ENCODE data around the gene FTO. TPM values are rescaled to one million over a fixed set of nuclear protein-coding genes. Genes with fewer than 3 reads are reported as not detected.

Gene FTO
- total and polyA plus RNA-seq, 2 of the 13 experiments (the other 11 are each of a cell fraction or from before 2014, with no cell fraction given): 41.6 to 55.8 TPM

DNA sequence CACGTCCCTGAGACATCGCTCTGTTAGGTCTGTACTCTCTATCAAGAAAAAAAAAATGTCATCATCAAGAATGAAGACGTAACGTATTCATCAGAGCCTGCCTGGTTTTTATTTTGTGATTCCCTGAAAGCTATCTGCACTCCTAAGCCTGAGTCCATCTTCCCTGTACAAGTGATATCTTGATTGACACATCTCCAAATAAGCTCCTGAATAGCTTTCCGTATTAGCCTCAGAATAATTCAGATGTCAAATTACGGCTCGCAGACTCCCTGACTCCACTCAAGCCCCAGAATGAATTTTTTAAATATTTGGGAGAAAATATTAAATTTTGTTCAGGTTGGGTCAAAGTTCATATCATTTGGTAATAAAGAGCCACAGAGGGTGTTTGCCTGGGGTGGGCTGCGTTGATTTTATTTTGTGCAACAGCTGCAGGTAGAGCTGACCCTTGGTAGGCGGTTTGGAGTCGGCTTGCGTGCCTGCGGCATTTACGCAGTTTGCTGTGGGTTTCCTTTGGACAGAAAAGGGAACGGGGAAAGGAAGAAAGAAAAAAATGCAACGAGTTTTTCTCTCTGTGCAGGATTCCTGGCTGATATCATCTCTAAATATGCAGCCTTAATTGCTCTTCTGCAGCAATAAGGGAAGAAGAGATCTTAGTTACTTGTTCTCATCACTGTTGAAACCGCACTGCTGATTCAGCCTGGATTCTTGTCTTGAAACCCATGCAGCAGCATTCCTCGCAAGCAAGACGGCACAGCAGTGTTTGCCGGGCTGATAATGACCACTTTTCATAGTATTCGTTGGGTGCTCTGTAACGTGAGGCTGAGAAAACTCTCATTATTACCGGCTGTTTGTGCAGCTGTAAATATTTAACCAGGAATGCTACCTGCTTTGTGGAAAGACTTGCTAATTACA, 467.9 kb downstream of the FTO start (continued):
- TF ChIP-seq, protein P1, sequence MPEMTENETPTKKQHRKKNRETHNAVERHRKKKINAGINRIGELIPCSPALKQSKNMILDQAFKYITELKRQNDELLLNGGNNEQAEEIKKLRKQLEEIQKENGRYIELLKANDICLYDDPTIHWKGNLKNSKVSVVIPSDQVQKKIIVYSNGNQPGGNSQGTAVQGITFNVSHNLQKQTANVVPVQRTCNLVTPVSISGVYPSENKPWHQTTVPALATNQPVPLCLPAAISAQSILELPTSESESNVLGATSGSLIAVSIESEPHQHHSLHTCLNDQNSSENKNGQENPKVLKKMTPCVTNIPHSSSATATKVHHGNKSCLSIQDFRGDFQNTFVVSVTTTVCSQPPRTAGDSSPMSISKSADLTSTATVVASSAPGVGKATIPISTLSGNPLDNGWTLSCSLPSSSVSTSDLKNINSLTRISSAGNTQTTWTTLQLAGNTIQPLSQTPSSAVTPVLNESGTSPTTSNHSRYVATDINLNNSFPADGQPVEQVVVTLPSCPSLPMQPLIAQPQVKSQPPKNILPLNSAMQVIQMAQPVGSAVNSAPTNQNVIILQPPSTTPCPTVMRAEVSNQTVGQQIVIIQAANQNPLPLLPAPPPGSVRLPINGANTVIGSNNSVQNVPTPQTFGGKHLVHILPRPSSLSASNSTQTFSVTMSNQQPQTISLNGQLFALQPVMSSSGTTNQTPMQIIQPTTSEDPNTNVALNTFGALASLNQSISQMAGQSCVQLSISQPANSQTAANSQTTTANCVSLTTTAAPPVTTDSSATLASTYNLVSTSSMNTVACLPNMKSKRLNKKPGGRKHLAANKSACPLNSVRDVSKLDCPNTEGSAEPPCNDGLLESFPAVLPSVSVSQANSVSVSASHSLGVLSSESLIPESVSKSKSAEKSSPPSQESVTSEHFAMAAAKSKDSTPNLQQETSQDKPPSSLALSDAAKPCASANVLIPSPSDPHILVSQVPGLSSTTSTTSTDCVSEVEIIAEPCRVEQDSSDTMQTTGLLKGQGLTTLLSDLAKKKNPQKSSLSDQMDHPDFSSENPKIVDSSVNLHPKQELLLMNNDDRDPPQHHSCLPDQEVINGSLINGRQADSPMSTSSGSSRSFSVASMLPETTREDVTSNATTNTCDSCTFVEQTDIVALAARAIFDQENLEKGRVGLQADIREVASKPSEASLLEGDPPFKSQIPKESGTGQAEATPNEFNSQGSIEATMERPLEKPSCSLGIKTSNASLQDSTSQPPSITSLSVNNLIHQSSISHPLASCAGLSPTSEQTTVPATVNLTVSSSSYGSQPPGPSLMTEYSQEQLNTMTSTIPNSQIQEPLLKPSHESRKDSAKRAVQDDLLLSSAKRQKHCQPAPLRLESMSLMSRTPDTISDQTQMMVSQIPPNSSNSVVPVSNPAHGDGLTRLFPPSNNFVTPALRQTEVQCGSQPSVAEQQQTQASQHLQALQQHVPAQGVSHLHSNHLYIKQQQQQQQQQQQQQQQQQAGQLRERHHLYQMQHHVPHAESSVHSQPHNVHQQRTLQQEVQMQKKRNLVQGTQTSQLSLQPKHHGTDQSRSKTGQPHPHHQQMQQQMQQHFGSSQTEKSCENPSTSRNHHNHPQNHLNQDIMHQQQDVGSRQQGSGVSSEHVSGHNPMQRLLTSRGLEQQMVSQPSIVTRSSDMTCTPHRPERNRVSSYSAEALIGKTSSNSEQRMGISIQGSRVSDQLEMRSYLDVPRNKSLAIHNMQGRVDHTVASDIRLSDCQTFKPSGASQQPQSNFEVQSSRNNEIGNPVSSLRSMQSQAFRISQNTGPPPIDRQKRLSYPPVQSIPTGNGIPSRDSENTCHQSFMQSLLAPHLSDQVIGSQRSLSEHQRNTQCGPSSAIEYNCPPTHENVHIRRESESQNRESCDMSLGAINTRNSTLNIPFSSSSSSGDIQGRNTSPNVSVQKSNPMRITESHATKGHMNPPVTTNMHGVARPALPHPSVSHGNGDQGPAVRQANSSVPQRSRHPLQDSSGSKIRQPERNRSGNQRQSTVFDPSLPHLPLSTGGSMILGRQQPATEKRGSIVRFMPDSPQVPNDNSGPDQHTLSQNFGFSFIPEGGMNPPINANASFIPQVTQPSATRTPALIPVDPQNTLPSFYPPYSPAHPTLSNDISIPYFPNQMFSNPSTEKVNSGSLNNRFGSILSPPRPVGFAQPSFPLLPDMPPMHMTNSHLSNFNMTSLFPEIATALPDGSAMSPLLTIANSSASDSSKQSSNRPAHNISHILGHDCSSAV (CRISPR knock-in tag; IDR thresholded peaks at IDR 0.05; ENCODE audit: borderline replicate concordance): no peak
- TF ChIP-seq TARDBP (CRISPR knock-in tag; IDR thresholded peaks at IDR 0.05): peak; percentile 33
- TF ChIP-seq POLR2G (IDR thresholded peaks at IDR 0.05; ENCODE audit: low read depth, low read length): no peak
- 0 out of 2 replicates have a peak, but pooled peaks have one; percentile 3 for TF ChIP-seq CEBPG (CRISPR knock-in tag; IDR thresholded peaks at IDR 0.05)
- no peak; the same call in 1 of the 2 replicates for TF ChIP-seq SOX13 (IDR thresholded peaks at IDR 0.05)
- peak in 1 of 2 experiments; percentile 67; a peak in 2 of 4 replicates for TF ChIP-seq SOX13 (CRISPR knock-in tag; conservative IDR thresholded peaks at IDR 0.05 in 1 of 2, IDR thresholded peaks at IDR 0.05 in 1 of 2)
- TF ChIP-seq SIX4 (CRISPR knock-in tag; IDR thresholded peaks at IDR 0.05): no peak
- TF ChIP-seq EHMT2 (IDR thresholded peaks at IDR 0.05; ENCODE audit: borderline replicate concordance, low read depth, low read length): no peak
- TF ChIP-seq, protein P2, sequence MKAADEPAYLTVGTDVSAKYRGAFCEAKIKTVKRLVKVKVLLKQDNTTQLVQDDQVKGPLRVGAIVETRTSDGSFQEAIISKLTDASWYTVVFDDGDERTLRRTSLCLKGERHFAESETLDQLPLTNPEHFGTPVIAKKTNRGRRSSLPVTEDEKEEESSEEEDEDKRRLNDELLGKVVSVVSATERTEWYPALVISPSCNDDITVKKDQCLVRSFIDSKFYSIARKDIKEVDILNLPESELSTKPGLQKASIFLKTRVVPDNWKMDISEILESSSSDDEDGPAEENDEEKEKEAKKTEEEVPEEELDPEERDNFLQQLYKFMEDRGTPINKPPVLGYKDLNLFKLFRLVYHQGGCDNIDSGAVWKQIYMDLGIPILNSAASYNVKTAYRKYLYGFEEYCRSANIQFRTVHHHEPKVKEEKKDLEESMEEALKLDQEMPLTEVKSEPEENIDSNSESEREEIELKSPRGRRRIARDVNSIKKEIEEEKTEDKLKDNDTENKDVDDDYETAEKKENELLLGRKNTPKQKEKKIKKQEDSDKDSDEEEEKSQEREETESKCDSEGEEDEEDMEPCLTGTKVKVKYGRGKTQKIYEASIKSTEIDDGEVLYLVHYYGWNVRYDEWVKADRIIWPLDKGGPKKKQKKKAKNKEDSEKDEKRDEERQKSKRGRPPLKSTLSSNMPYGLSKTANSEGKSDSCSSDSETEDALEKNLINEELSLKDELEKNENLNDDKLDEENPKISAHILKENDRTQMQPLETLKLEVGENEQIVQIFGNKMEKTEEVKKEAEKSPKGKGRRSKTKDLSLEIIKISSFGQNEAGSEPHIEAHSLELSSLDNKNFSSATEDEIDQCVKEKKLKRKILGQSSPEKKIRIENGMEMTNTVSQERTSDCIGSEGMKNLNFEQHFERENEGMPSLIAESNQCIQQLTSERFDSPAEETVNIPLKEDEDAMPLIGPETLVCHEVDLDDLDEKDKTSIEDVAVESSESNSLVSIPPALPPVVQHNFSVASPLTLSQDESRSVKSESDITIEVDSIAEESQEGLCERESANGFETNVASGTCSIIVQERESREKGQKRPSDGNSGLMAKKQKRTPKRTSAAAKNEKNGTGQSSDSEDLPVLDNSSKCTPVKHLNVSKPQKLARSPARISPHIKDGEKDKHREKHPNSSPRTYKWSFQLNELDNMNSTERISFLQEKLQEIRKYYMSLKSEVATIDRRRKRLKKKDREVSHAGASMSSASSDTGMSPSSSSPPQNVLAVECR (CRISPR knock-in tag; IDR thresholded peaks at IDR 0.05; ENCODE audit: borderline replicate concordance): no peak; the same call in 1 of the 2 replicates
- no peak for TF ChIP-seq CREB1 (IDR thresholded peaks at IDR 0.05)
- TF ChIP-seq CREB1 (CRISPR knock-in tag; IDR thresholded peaks at IDR 0.05): 0 out of 2 replicates have a peak, but pooled peaks have one; percentile 16
- TF ChIP-seq, protein P3, sequence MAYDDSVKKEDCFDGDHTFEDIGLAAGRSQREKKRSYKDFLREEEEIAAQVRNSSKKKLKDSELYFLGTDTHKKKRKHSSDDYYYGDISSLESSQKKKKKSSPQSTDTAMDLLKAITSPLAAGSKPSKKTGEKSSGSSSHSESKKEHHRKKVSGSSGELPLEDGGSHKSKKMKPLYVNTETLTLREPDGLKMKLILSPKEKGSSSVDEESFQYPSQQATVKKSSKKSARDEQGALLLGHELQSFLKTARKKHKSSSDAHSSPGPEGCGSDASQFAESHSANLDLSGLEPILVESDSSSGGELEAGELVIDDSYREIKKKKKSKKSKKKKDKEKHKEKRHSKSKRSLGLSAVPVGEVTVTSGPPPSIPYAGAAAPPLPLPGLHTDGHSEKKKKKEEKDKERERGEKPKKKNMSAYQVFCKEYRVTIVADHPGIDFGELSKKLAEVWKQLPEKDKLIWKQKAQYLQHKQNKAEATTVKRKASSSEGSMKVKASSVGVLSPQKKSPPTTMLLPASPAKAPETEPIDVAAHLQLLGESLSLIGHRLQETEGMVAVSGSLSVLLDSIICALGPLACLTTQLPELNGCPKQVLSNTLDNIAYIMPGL (CRISPR knock-in tag; IDR thresholded peaks at IDR 0.05; ENCODE audit: borderline replicate concordance in 1 of 2, low read depth in 1 of 2): 0 out of 4 replicates have a peak, but pooled peaks of 1 of the 2 experiments have one; percentile 27
- no peak for TF ChIP-seq ZNF17 (CRISPR knock-in tag; IDR thresholded peaks at IDR 0.05)
